Activated CD8-positive, alpha-beta memory T cell treated with anti-CD3 and anti-CD28 coated beads, Interleukin-2, amount 50 U/mL, for 48 hours (primary cell): ENCODE data around the gene TBC1D10B.
"Not testable (repeated sequence)": the region's sequence is repeated elsewhere in the genome, so short reads cannot be mapped to it uniquely, and the experiment has no call there.

Source experiments
- DNase-seq: peaks from one replicate; pipeline ENCODE4 v3.0.0-alpha.2; 2020

TBC1D10B gene

DNA sequence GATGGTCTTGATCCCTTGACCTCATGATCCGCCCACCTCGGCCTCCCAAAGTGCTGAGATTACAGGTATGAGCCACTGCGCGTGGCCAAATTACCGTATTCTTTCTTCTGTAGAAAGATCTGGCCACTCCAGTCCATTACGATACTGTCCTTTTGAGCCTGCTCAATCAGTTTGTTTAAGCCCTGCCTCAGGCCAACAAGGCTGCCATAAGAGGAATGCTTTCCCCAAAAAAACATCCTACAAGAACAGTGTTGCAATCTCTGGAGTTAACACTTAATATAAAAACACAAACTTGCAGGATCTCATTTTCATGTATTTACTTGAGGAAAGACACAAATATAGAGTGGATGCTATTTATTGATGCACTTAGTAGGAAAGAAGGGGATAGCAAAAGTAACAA, 46.1 kb downstream of the TBC1D10B start:
- not testable (repeated sequence) for DNase-seq

DNA sequence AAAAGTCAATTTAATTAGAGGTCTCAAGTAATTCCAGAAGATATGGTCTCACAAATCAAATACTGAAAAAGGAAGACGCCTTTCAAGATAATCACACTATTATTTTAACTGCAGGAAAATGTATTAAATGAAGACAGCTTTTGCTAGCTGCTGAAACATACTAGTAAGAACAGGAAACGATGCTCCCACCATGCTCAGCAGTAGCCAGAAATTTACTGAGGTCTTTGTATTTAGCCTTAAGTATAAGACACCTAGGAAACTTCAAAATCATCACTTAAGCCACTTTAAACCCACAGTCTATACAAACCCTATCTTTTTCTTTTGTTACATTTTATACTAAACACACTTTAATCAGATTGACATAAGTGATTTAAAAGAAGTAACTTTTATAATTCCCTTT, 51.6 kb downstream of the TBC1D10B start:
- not testable (repeated sequence) for DNase-seq

DNA sequence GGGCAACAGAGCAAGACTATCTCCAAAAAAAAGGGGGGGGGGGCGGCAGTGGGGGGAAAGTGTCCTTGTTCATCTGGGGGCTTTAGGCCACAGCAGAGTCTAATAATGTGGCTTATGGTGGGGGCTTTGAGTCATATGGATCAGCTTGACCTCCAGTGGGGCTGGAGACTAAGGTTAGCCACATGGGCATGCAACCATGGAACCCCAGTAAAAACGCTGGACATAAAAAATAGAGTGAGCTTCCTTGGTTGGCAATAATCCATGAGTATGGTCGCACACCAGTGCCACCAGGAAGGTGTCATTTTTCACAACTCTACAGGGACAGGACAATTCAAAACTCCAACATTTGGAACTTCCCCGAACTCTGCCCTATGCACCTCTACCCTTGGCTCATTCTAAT, 59.4 kb downstream of the TBC1D10B start:
- not testable (repeated sequence) for DNase-seq

DNA sequence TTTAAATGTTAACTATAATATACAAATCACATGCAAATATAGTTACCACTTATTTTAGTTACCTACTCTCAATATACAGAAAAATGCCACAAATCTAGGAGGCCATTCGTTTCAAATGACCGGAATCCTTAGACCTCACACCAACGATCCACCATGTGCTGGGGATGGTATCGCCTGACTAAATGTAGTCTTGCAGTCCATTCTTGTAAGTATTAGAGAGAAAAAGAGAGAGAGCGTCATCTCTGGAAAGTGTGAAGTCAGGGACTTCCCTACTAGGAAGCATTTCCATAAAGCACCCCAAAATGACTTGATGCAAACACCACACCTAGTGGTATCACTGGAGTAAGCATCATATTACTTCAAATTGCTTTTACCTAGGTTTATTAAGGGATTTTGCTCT, 61.0 kb downstream of the TBC1D10B start:
- DNase-seq, result not testable (repeated sequence)
